GM19351 (cell line): ENCODE results near the gene MT1M.
A peak's percentile ranks its signal among the peaks of the same experiment; 100 is the strongest.
"Not testable (repeated sequence)": the region's sequence is repeated elsewhere in the genome, so short reads cannot be mapped to it uniquely, and the experiment has no call there.

Source experiments
- ATAC-seq: cut with Tn5 transposase; IDR thresholded peaks from one replicate; pipeline ENCODE4 v1.9.1; 2021; ENCODE audit warnings: mild to moderate bottlenecking, moderate library complexity; ENCODE audit not compliant: unreplicated experiment

The MT1M gene

DNA sequence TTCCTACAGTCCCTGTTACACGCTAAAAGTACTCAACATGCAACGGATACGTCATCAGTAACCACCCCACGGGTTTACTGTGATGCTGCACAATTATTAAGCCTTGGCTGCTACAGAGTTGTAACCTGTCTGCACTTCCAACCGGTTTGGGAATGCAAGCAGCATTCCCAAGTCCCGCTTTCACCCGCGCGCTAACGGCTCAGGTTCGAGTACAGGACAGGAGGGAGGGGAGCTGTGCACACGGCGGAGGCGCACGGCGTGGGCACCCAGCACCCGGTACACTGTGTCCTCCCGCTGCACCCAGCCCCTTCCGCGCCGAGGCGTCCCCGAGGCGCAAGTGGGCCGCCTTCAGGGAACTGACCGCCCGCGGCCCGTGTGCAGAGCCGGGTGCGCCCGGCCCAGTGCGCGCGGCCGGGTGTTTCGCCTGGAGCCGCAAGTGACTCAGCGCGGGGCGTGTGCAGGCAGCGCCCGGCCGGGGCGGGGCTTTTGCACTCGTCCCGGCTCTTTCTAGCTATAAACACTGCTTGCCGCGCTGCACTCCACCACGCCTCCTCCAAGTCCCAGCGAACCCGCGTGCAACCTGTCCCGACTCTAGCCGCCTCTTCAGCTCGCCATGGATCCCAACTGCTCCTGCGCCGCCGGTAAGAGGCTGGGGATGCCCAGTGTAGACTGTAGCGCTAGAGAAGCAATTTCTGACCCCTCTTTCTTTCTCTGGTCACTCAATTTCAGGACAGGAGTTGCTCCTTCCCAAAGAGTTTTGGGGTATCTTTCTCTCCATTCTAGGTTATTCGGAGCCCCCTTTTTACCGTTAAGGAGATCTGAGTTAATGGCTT, 24.2 kb upstream of the MT1M start, which contains the start of gene MT2A:
Gene MT2A (plus strand): TSS at position 542 of the 833 bp plus-strand sequence. CDS start 72 bp downstream, at position 614.
- ATAC-seq: peak; percentile 91

DNA sequence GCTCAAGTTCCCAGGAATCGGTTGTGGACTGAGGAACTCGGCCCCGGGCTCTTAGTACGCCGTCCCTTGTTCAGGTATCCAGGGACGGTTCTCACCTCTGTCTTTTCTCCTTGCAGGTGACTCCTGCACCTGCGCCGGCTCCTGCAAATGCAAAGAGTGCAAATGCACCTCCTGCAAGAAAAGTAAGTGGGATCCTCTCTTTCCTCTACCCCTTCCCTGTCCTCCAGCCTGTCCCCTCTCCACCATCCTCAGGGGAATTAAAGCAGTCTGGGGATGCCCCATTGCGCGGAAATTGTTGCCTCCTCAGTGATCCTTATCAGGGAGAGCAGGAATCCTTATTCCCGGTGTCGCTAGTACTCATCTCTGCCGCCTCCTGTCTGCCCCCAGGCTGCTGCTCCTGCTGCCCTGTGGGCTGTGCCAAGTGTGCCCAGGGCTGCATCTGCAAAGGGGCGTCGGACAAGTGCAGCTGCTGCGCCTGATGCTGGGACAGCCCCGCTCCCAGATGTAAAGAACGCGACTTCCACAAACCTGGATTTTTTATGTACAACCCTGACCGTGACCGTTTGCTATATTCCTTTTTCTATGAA, 23.5 kb upstream of the MT1M start:
- ATAC-seq: no peak

DNA sequence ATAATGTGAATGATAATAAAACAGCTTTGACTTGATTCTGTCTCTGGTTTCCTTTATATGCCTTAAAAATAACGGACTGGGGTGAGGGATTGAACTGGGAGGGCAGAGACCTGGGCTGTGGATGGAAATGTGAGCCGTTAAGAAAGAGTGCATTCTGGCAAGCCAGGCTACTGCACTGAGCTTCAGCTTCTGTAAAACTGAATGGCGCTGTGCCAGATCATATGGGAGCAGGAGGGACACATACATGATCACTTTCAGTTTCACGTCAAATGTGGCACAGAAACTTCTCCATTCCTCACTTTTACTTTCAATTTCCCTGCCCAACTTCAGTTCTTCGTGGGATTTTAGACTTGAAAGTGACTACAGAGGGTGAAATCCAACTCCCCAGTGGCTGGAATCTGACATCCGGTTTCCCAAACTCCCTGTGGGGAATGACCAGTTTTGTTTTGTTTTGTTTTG, 23.0 kb upstream of the MT1M start:
- peak; percentile 48 for ATAC-seq

DNA sequence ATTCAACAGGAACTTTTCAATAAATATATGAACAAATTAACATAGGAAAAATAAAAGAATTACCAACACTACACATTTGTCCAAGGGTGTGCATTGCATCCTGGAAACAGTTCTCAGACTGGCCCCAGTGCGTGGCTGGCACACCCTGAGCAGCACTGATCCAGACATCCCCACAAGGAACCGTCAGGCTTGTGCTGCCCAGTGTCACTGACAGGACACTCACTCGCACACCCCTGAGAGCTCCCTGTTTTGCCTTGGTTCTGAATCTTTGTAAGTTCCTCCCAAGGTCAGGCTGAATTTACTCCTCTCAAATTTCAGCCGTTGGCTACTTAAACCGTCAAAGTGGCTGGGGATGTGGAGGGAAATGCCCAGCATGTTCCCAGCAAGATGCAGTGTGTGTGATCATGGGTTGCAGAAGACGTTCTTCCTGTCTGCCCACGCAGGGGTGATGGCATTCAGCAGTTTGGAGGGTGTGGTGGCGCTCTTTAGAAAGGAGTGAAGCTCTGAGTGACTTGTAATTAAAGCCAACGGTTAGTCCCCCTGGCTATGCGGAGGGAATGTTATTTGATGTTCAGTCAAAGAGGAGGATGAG, 22.3 kb upstream of the MT1M start:
- ATAC-seq: no peak

DNA sequence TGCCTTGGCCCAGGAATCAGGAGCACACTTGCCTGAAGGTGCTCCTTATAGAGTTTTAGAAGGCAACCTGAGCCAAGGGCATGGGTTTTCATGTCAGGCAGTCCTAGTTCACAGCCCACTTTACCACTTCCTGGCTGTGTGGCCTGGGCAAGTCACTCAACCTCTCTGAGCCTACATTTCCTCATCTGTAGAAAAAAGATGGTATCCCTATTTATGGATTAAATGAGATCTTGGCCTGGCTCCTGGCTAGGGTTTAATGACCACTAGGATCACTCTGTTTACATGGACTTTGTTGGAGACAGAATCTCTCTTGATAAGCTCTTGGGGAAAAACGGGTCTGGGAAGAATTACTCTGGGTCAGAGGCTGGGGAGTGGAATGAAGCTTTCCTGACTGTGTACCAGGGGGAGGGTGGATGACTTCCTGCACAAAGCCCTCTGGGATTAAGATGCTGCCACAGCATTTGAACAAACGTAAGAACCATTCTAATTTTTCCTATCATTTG, 21.8 kb upstream of the MT1M start:
- no peak for ATAC-seq

DNA sequence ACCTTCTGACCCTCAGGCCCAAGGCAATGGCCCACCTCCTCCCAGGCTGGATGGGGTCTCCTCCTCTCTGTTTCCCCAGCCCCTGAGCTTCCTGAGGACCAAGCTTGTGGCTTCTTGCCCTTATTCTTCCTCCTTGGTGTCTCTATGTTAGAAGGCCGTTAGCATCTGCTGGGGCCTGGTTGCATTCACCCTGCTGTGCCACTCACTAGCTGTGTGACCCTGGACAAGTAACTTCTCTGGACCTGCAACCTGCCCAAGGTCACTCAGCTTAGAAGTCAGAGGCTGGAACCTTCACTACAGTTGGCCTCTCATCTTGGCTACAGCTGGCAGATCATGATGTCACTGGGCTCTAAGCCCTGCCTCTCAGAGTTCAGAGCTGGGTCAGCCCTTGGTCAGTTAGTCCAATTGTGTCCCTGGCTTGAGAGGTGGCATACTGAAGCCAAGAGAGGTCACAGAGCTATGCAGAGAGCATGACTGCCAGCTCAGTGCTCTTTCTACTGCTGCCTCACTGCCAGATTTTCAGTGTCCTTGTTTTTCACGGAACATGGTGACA, 21.1 kb upstream of the MT1M start:
- ATAC-seq: no peak

DNA sequence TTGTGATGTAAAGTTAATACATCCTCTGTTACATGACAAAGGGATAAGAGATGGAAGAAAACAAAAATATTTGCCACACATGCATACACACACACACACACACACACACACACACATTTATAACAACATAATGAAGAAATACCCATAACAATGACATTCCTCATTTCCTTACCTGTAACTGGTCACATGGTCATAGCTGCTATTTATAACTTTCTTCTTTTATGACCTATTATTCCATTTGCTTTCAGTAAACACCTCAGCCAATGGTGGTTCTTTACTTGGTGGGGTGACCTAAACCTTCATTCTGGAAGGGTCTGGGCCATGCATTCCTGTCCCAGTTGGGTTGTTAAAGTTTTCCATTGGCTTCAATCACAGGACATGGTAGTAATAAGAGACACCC, 18.8 kb upstream of the MT1M start:
- no peak for ATAC-seq

DNA sequence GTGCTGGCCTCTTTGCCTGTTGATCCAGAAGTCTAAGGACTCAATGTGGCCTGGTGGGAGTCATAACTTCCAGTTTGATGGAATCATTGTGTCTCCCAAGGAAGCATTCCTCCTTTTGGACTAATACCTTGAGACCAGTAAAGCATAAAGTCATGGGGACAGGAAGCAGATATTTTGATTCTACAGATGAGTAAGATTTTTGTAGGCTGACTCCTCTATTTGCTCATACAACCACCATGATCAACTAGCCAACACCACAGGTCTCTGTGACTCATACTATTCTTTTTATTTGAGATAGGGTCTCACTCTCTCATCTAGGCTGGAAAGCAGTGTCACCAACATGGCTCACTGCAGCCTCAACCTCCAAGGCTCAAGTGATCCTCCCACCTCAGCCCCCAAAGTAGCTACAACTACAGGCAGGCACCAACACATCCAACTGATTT, 17.9 kb upstream of the MT1M start:
- no peak for ATAC-seq

DNA sequence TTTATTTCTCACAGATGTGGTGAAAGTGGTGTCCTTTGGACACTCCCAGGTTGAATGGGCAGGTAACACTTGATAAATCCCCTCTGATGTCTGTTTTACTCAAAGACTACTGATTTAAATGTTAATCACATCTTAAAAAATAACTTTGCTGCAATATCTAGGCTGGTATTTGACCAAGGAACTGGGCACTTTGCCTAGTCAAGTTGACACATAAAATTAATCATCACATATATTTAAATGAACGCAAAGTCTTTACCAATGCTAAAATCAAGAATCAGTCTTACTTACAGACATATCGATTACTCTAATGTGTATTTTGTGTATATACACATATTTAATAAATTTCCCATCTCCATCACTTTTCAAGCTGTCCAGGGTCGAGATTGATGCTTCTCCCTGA, 17.1 kb upstream of the MT1M start:
- no peak for ATAC-seq

DNA sequence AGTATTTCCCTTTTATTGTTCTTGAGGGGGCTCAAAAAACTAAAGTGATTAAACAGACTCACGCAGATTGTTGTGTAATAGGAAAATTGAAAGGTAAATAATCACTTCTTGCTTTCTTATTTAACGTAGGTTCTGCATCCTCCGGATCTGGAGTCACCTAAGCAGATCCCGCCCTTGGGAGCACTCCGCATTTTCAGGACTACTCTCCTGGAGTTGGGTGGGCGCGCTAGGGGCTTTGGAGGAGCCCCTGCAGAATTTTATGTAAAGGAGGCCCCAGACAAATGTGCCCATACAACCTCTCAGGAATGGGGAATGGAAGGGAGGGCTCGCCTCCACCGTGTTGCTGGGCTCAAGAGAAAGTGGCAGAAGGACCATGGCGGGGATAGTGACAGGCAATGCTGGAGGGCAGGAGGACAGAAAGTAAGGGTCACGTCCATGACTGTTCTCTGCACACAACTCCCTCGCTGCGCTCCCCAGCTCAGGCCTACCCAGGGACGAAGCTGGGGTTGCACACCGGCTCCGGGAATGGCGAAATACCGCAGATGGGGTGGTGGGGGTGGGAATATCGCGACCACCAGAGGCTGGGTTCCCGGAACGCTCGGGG, 15.7 kb upstream of the MT1M start:
- no peak for ATAC-seq

DNA sequence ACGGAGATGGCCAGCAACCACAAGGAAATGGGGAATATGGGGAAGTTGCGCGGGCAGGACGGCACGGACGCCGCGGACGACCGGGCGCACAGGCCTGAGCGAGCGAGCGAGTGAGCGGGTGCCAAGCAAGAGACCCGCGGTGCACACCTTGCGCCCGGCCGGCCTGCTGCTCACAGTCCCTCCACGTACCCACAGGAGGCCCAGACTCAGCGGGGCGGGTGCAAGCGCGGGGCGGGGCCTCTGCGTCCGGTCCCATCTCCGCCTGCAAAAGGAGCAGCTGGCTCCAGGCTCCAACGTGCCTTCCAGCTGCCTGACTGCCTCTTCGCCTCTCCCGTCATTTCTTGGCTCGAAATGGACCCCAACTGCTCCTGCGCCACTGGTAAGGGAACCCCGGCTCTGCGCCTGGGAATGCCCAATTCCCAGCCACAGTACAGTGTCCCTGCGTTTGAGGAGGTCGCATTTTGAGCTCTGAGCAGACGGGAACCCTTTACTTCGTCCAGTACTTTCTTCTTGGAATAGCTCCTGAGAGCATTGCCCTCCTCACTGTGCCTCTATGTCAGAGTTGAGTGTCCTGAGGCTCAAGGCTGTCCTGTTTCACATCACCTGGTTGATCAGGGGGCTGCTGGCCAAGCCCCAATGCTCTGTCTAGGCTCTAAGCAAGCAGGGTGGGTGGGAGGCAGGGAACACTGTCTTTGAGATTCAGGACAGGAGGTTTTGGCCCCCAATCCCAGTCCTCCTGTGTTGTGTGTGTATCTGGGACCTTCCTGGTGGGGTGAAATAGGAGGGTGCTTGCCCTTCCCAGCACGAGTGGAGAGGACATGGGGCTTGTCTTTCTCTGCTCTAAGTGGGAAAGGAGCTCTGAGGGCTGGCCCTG, 15.0 kb upstream of the MT1M start:
- no peak for ATAC-seq

DNA sequence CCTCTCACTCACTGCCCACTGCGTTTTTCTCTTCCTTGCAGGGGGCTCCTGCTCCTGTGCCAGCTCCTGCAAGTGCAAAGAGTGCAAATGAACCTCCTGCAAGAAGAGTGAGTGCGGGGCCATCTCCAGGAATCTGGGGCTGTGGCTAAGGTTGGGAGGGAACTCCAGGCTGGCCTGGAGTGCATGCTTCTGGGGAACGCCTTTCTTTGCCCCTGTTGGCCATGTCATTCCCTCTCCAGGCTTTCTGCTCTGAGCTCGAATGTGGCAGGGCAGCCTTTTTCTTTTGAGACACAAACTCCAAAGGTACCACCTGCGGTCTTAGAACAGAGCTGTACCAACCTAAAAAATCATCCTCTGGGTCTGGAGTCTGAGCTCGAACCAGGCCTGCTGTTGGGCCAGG, 14.3 kb upstream of the MT1M start:
- no peak for ATAC-seq

DNA sequence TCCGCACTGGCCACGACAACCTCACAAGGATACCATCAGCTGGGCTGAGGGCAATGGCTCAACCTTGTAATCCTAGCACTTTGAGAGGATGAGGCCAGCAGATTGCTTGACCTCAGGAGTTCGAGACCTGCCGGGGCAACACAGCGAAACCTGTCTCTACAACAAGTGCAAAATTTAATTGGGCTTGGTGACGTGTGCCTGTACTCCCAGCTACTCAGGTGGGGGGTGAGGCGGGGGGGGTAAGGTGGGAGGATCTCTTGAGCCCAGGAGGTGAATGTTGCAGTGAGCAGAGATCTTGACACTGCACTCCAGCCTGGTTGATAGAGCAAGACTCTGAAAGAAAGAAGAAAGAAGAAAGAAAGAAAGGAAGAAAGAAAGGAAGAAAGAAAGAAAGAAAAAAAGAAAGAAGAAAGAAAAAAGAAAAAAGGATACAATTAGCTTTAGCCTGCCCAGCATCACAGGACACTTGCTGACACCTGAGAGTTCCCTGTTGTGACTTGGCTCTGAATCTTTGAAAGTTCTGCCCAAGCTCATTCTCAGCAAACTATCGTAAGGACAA, 12.0 kb upstream of the MT1M start:
- ATAC-seq: no peak

DNA sequence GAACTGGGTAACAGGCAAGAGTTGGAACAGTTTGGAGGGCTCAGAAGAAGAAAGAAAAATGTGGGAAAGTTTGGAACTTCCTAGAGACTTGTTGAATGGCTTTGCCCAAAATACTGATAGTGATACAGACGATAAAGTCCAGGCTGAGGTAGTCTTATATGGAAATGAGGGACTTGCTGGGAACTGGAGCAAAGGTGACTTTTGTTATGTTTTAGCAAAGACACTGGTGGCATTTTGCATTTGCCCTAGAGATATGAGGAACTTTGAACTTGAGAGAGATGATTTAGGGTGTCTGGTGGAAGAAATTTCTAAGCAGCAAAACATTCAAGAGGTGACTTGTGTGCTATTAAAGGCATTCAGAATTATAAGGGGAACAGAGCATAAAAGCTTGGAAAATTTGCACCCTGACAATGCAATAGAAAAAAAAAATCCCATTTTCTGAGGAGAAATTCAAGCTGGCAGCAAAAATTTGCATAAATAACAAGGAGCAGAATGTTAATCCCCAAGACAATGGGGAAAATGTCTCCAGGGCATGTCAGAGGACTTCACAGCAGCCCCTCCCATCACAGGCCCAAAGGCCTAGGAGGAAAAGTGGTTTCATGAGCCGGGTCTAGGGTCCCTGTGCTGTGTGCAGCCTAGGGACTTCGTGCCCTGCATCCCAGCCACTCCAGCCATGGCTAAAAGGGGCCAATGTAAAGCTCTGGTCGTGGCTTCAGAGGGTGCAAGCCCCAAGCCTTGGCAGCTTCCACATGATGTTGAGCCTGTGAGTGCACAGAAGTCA, 10.6 kb upstream of the MT1M start:
- not testable (repeated sequence) for ATAC-seq

DNA sequence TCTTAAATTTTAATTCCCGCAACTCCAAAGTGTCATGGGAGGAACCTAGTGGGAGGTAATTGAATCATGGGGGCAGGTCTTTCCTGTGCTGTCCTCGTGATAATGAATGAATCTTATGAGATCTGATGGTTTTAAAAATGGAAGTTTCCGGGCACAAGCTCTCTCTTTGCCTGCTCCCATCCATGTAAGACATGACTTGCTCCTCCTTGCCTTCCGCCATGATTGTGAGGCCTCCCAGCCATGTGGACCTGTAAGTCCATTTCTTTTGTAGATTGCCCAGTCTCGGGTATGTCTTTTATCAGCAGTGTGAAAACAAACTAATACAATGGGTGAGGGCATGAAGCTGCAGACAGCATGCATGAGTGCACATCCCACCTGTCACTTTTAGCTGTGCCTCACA, 9.3 kb upstream of the MT1M start:
- ATAC-seq: not testable (repeated sequence)

DNA sequence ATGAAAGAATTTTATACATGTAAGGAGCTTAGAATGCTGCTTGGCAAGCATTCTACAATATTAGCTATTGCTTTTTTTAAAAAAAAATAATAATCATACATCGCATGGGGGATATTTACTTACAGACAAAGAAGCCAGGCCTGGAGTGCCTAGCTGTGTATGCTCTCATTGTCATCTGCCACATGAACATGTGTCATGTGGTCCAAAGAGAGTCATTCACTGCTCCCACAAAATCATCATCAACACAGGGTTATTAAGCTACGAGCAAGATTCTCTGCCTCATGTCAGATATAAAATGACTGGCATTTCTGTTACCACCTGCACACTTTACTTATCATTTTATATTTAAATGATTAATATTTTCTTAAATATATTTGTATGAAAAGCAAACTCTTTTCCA, 8.8 kb upstream of the MT1M start:
- ATAC-seq: no peak

DNA sequence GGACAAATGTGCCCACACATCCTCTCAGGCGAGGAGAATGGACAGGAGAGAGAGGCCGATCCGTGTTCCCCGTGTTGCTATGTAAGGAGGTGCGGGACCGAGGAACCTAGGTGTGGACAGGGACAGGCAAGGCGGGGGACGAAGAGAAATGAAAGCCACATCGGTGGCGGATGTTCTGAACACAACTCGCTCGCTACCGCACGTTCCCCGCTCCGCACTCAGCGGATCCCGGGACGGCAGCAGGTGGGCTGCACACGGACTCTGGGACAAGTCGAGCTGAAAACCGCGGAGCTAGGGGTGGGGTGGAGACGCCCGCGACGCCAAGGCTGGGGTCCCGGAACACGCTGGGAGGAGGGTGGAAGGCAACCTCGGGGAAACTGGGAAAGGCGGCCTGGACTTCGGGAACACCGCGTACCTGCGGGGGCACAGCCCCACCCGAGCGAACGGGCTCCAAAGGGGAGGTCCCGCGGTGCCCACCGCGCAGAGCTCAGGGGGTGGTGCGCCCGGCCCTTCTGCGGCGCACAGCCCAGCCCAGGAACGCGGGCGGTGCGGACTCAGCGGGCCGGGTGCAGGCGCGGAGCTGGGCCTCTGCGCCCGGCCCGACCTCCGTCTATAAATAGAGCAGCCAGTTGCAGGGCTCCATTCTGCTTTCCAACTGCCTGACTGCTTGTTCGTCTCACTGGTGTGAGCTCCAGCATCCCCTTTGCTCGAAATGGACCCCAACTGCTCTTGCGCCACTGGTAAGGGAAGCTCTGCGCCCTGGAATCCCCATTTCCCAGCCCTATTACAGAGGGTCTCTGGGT, 7.1 kb upstream of the MT1M start, which contains the start of gene MT1E:
Gene MT1E (plus strand): TSS at position 642 of the 803 bp plus-strand sequence. CDS start 71 bp downstream, at position 713.
- peak; percentile 47 for ATAC-seq
